RWPE2 (cell line): ENCODE results near the gene GREB1.

Experiments
- ATAC-seq: fragments of 200-7000 bp; cut with Tn5 transposase; 3 replicates; pipeline ENCODE4 v1.9.1; 2021; ENCODE audit warnings: low read depth
- DNase-seq: peaks from one replicate; pipeline ENCODE4 v3.0.0-alpha.2; 2020; ENCODE audit warnings: low spot score
- H3K27ac ChIP-seq: fragments of 450-650 bp; 2 replicates; pipeline ENCODE4 v1.5.1; 2017; ENCODE audit warnings: mild to moderate bottlenecking; ENCODE audit not compliant: poor library complexity, severe bottlenecking
- H3K27me3 ChIP-seq: fragments of 250-450 bp; sonication (Bioruptor Pico); 2 replicates; pipeline ENCODE4 v1.5.1; 2021; ENCODE audit warnings: mild to moderate bottlenecking, moderate library complexity; ENCODE audit not compliant: insufficient read depth, poor library complexity, severe bottlenecking
- H3K36me3 ChIP-seq: fragments of 250-450 bp; sonication (Bioruptor Pico); 2 replicates; pipeline ENCODE4 v1.5.1; 2020; ENCODE audit warnings: low read depth, mild to moderate bottlenecking, moderate library complexity
- H3K4me1 ChIP-seq: fragments of 250-450 bp; sonication (Bioruptor Pico); 2 replicates; pipeline ENCODE4 v1.5.1; 2021; ENCODE audit warnings: mild to moderate bottlenecking, moderate library complexity; ENCODE audit not compliant: insufficient read depth, poor library complexity, severe bottlenecking
- H3K4me3 ChIP-seq: fragments of 250-450 bp; sonication (Bioruptor Pico); 2 replicates; pipeline ENCODE4 v1.5.1; 2021; ENCODE audit warnings: mild to moderate bottlenecking, moderate library complexity; ENCODE audit not compliant: severe bottlenecking
- H3K9me3 ChIP-seq: fragments of 250-450 bp; sonication (Bioruptor Pico); 2 replicates; pipeline ENCODE4 v1.5.1; 2021; ENCODE audit warnings: mild to moderate bottlenecking, moderate library complexity; ENCODE audit not compliant: severe bottlenecking
- CTCF ChIP-seq: fragments of 450-650 bp; IDR thresholded peaks from one replicate; pipeline ENCODE4 v1.5.1; 2017; ENCODE audit warnings: mild to moderate bottlenecking, moderate library complexity; ENCODE audit not compliant: poor library complexity, severe bottlenecking

The GREB1 gene

DNA sequence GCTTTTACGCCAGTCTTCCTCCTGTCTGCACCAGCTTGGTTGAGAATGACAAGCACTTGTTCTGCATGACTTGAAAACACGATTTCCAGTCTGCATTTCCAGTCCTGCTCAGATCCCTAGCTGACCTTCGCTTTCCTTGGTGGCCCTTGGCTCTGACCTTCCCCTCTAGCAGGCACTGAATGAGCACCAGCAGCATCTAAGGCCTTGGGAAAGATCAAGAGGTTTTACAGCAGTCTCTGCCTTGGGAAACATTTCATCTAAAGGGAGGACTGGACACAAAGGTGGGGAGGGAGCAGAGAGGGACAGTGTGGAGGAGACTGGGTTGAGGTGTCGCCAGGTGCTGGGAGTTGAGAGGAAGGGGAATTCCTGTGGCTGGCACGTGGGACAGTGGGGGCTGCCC is 105.7 kb downstream of the GREB1 start:
- no peaks in the 10 kb centered on the region for H3K9me3 ChIP-seq
- ATAC-seq, result no peak
- no peaks in the 10 kb centered on the region for H3K4me1 ChIP-seq
- no peaks in the 10 kb centered on the region for H3K27me3 ChIP-seq
- H3K36me3 ChIP-seq, result no peaks in the 10 kb centered on the region
- no peak for DNase-seq
- H3K27ac ChIP-seq, result no peak overlapping the region
- no peak for TF ChIP-seq CTCF
- H3K4me3 ChIP-seq, result no peak overlapping the region

DNA sequence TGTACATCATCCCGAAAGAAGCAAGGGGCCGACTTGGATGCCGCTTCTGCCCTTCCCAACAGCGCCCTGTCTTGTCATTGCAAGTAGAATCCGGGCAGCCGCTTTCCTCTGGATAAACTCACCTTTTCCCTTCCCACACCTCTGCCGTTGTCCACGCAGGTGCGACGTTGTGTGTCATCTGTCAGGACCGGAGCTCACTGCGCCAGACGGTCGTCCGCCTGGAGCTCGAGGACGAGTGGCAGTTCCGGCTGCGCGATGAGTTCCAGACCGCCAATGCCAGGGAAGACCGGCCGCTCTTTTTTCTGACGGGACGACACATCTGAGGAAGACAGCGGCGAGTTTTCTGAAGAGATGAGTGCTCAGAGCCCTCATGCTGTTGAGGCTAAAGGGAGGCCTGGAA is 106.3 kb downstream of the GREB1 start:
- H3K4me1 ChIP-seq, result no peaks in the 10 kb centered on the region
- TF ChIP-seq CTCF, result no peak
- H3K36me3 ChIP-seq, result no peaks in the 10 kb centered on the region
- H3K9me3 ChIP-seq, result no peaks in the 10 kb centered on the region
- ATAC-seq, result no peak
- H3K27me3 ChIP-seq, result no peaks in the 10 kb centered on the region
- no peak overlapping the region for H3K27ac ChIP-seq
- H3K4me3 ChIP-seq, result no peak overlapping the region
- DNase-seq, result no peak

GRCh38 chr2:11642972-11643371 is 109.1 kb downstream of the GREB1 start:
- DNase-seq (no peak), ATAC-seq (no peak)
- H3K27ac ChIP-seq, result no peak overlapping the region
- no peak overlapping the region for H3K4me3 ChIP-seq
- H3K36me3 ChIP-seq, result no peaks in the 10 kb centered on the region
- no peaks in the 10 kb centered on the region for H3K4me1 ChIP-seq
- no peaks in the 10 kb centered on the region for H3K27me3 ChIP-seq
- TF ChIP-seq CTCF, result no peak
- H3K9me3 ChIP-seq, result no peaks in the 10 kb centered on the region

- no peak for TF ChIP-seq CTCF
- no peak for DNase-seq
- no peak for ATAC-seq
These were observed 110.4 kb downstream of the GREB1 start for GRCh38 chr2:11644293-11644692.

DNA sequence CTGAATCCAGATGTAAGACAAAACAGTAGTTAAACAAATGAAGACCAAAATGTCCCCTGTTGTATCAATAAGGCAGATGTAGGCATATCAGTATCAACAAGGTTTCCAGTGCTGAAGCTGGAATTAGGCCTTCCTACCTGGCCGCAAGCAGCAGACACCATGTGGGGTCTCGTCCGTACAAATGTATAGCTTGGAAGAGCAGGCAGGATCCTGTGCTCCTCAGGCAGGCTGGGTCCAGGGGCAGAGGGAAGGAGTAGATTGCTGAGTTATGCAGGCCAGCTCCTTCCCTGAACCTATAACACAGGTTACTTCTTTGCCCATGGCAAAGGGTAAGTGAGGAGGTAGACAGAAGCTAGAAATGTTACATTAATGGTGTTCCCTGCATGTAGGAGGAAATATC is 112.7 kb downstream of the GREB1 start:
- no peaks in the 10 kb centered on the region for H3K27me3 ChIP-seq
- ATAC-seq (no peak), DNase-seq (no peak)
- no peak for TF ChIP-seq CTCF
- H3K27ac ChIP-seq, result no peak overlapping the region
- H3K4me3 ChIP-seq, result no peak overlapping the region
- no peaks in the 10 kb centered on the region for H3K4me1 ChIP-seq
- H3K36me3 ChIP-seq, result no peaks in the 10 kb centered on the region
- H3K9me3 ChIP-seq, result no peaks in the 10 kb centered on the region

More at GRCh38 chr2:11644293-11644692, 110.4 kb downstream of the GREB1 start:
- no peaks in the 10 kb centered on the region for H3K4me1 ChIP-seq
- no peaks in the 10 kb centered on the region for H3K27me3 ChIP-seq
- H3K9me3 ChIP-seq, result no peaks in the 10 kb centered on the region
- H3K27ac ChIP-seq, result no peak overlapping the region
- H3K36me3 ChIP-seq, result no peaks in the 10 kb centered on the region
- no peak overlapping the region for H3K4me3 ChIP-seq
